WI38 (cell line): Measurements from ENCODE around the gene MBP.

ENCODE experiments used
- H3K4me3 ChIP-seq: 2 replicates; pipeline ENCODE4 v1.5.1; 2011; ENCODE audit warnings: low read depth, mild to moderate bottlenecking, control low read depth, low read length
- TF ChIP-seq, protein P1 (sequence below): IDR thresholded peaks from 2 replicates; pipeline ENCODE4 v1.5.1; 2012; ENCODE audit warnings: low read depth, mild to moderate bottlenecking, control low read depth, low read length

MBP gene

DNA sequence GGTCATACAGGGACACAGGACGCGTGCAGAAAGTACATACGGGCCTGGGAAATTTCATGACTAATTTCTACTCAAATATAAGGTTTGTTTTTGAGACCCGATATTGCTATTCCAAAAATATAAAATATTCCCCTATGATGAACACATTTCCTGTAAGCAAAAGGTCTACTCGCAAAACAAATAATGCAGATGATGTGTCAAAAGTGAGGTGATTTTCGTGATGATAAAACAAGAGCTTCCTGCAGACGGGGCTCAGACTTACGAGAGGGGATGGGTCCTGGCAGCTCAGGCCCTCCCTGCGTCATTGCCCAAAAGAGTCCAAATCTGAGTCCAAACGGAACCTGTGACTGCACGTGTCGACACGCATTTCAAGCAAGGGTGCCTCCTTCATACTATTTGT, 62.7 kb downstream of the MBP start:
- TF ChIP-seq, protein P1, sequence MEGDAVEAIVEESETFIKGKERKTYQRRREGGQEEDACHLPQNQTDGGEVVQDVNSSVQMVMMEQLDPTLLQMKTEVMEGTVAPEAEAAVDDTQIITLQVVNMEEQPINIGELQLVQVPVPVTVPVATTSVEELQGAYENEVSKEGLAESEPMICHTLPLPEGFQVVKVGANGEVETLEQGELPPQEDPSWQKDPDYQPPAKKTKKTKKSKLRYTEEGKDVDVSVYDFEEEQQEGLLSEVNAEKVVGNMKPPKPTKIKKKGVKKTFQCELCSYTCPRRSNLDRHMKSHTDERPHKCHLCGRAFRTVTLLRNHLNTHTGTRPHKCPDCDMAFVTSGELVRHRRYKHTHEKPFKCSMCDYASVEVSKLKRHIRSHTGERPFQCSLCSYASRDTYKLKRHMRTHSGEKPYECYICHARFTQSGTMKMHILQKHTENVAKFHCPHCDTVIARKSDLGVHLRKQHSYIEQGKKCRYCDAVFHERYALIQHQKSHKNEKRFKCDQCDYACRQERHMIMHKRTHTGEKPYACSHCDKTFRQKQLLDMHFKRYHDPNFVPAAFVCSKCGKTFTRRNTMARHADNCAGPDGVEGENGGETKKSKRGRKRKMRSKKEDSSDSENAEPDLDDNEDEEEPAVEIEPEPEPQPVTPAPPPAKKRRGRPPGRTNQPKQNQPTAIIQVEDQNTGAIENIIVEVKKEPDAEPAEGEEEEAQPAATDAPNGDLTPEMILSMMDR = no peak

GRCh38 chr18:77069482-77069881, 63.1 kb downstream of the MBP start:
- TF ChIP-seq, protein P1 = no peak

More for the DNA sequence above, 62.7 kb downstream of the MBP start:
- H3K4me3 ChIP-seq = no peak overlapping the region

GRCh38 chr18:77068321-77069312, 64.0 kb downstream of the MBP start:
- TF ChIP-seq, protein P1 = no peak
- no peak overlapping the region for H3K4me3 ChIP-seq

More at GRCh38 chr18:77069482-77069881, 63.1 kb downstream of the MBP start:
- H3K4me3 ChIP-seq = no peak overlapping the region

DNA sequence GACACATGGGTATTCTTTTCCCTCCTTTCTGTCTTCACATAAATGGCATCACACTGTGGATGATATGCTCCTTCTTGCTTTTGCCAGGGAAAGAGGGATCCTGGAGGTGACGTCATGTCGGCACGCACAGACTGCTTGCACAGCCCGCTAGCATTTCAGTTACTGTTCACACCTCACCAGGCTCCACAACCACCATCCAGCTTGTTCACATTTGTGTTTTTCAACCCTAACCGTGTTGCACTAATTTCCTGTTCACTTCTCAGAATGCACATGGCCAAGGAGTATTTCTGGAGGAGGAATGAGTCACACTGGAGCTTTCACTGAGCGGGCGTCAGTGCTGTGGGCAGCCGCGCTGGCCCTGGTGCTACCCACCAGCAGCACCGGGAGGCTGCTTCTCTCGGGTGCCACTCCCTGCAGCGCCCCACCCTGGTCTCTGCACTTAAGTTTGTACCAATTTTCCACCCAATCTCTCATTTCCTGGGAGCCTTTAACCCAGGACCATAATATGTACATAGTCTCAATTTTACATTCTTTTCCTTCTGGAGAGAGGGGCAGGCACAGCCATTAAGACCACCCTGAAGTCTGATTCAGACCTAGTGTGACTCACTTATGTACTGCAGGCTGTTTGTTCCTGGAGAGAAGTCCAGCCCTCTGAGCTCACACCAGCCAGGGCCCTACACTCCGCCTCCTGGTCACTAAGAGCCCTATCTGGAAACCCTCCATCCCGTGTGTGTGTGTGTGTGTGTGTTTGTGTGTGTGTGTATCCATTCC, 65.1 kb downstream of the MBP start:
- H3K4me3 ChIP-seq = peak overlapping the region; percentile 34
- TF ChIP-seq, protein P1 = 0 out of 2 replicates have a peak, but pooled peaks have one; percentile 9

DNA sequence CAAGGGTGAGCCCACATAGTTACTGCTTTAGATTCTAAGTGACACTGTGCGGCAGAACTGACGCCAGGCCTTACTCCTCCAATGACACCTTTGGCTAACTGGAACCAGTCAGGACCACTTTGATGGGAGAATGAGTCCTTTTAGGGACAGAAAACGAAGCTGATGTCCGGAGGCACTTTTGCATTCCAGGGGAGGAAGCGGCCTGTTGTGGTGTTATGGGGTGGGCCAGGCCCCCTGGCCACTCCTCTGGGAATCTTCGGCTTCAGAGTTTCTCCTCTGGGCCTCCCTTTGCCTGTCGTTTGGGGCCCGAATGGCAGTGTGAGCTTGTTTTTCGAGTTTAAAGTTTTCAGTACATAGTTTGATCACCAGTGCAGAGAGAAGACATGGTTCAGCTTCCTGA, 65.9 kb downstream of the MBP start:
- no peak overlapping the region for H3K4me3 ChIP-seq
- TF ChIP-seq, protein P1 = no peak

DNA sequence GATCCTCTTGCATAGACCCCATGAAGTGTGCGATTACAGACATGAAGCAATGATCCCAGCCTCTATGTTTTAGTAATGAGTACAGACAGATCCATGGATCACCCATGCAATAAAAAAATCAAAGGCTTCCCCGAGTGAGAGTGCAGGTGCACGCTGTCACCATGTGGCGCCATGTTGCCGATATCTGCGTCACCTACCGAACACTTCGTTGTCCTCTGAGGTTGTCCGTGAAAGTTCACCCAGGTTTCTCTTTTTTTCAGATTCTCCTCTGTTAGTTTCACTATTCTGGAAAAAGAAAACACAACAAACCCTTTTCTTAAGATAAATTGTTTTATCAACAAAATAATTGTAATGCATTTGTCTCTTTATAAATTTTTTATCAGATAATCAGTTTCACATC, 66.5 kb downstream of the MBP start:
- TF ChIP-seq, protein P1 = no peak
- H3K4me3 ChIP-seq = no peak overlapping the region
